Measurements from ENCODE around the gene KCNQ1. TPM values are rescaled to one million over a fixed set of nuclear protein-coding genes. Genes with fewer than 3 reads are reported as not detected.

KCNQ1 gene
- total and polyA plus RNA-seq, 2 donors (not counting 3 experiments of a cell fraction or from before 2014, with no cell fraction given), result 0.07 to 0.09 TPM

GRCh38 chr11:2645779-2646118 lies 200.9 kb downstream of the KCNQ1 start:
- no peak overlapping the region for H3K9ac ChIP-seq (replicated peaks; ENCODE audit: extremely low read depth, insufficient read depth, low read length)
- no peaks in the 10 kb centered on the region for H3K4me1 ChIP-seq (ENCODE audit: control insufficient read depth, extremely low read depth, insufficient read depth, low read length)
- no peak for DNase-seq (ENCODE audit: low read depth, low spot score)
- H2AFZ ChIP-seq (ENCODE audit: low read depth, low read length), result no peak overlapping the region
- no peak overlapping the region for H3K27ac ChIP-seq (ENCODE audit: insufficient read depth, low read depth, low read length)
- ChIA-PET CTCF (no interaction called here), POLR2A (no interaction called here)
- no peaks in the 10 kb centered on the region for H3K36me3 ChIP-seq (ENCODE audit: control insufficient read depth in 2 of 2, extremely low read depth in 1 of 2, insufficient read depth in 2 of 2, low read length in 2 of 2)
- H3K4me3 ChIP-seq (replicated peaks in 1 of 3; ENCODE audit: insufficient read depth in 1 of 3, low read depth in 1 of 3, low read length in 3 of 3), result no peak overlapping the region
- no TSS peak for BruUV-seq (replicated peaks)
- no peaks in the 10 kb centered on the region for H3K79me2 ChIP-seq (ENCODE audit: control insufficient read depth, insufficient read depth, low read length)
- peaks cover 8% of the 10 kb centered on the region for H3K9me3 ChIP-seq (replicated peaks; ENCODE audit: control insufficient read depth, insufficient read depth, low read length)
- TF ChIP-seq MYC (IDR thresholded peaks at IDR 0.05; ENCODE audit: low read depth, low read length) (no peak), JUN (IDR thresholded peaks at IDR 0.05; ENCODE audit: borderline replicate concordance, insufficient read depth, insufficient read length, low read depth) (no peak), GATA2 (IDR thresholded peaks at IDR 0.05; ENCODE audit: insufficient read depth, insufficient read length, low read depth, low read length) (no peak), EZH2 (IDR thresholded peaks at IDR 0.05; ENCODE audit: borderline replicate concordance, low read depth, low read length, severe bottlenecking) (no peak), POLR2AphosphoS5 (IDR thresholded peaks at IDR 0.05; ENCODE audit: insufficient read depth, low read depth, low read length) (no peak), FOS (IDR thresholded peaks at IDR 0.05; ENCODE audit: borderline replicate concordance, insufficient read depth, low read length) (no peak), POLR2A (IDR thresholded peaks at IDR 0.05; ENCODE audit: low read depth, low read length) (no peak), CTCF (IDR thresholded peaks at IDR 0.05; ENCODE audit: extremely low read depth in 1 of 2, insufficient read depth in 1 of 2, low read depth in 1 of 2, low read length in 2 of 2) (no peak)
- TF ChIP-seq, protein P1, sequence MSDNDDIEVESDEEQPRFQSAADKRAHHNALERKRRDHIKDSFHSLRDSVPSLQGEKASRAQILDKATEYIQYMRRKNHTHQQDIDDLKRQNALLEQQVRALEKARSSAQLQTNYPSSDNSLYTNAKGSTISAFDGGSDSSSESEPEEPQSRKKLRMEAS (IDR thresholded peaks at IDR 0.05; ENCODE audit: insufficient read depth, insufficient read length), result no peak
- FAIRE-seq, result no peak
- dilution Hi-C loops (cut with MboI; ENCODE audit: extremely low pct_ligation_motif_present, low sequenced_read_pairs) (no loop called here), intact Hi-C loops (cut with micrococcal nuclease) (no loop called here)
- no peaks in the 10 kb centered on the region for H3K9me1 ChIP-seq (replicated peaks; ENCODE audit: control insufficient read depth, extremely low read depth, insufficient read depth, low read length)
- H4K20me1 ChIP-seq (replicated peaks; ENCODE audit: control insufficient read depth, extremely low read depth, insufficient read depth, low read length), result no peaks in the 10 kb centered on the region
- H3K27me3 ChIP-seq (ENCODE audit: control insufficient read depth in 2 of 2, insufficient read depth in 2 of 2, low read length in 2 of 2), result no peaks in the 10 kb centered on the region
- no peak overlapping the region for H3K4me2 ChIP-seq (ENCODE audit: insufficient read depth, low read length)
